ENCODE data around the gene GPR78.

The GPR78 gene

GRCh38 chr4:8606476-8606875 is 26.3 kb downstream of the GPR78 start:
- H3K36me3 ChIP-seq (ENCODE audit: control insufficient read depth, insufficient read depth, low read length) = no peaks in the 10 kb centered on the region
- no peaks in the 10 kb centered on the region for H3K27me3 ChIP-seq (ENCODE audit: control insufficient read depth, insufficient read depth, low read length, poor library complexity, severe bottlenecking)
- WGBS, 2 experiments = 94 to 95% methylated on average over 26 of the region's 26 CpGs
- H3K4me1 ChIP-seq (ENCODE audit: control insufficient read depth, insufficient read depth, low read length) = no peaks in the 10 kb centered on the region
- H3K27ac ChIP-seq (ENCODE audit: insufficient read depth, low read depth, low read length, poor library complexity, severe bottlenecking) = no peak overlapping the region
- no peaks in the 10 kb centered on the region for H3K9me3 ChIP-seq (ENCODE audit: control insufficient read depth, low read length)
- no peak overlapping the region for H3K4me3 ChIP-seq (ENCODE audit: insufficient read depth, low read depth, low read length)

GRCh38 chr4:8606966-8607365 is 26.8 kb downstream of the GPR78 start:
- Histone ChIP-seq H3K4me3 (ENCODE audit: insufficient read depth, low read depth, low read length) (no peak overlapping the region), H3K4me1 (ENCODE audit: control insufficient read depth, insufficient read depth, low read length) (no peaks in the 10 kb centered on the region), H3K27ac (ENCODE audit: insufficient read depth, low read depth, low read length, poor library complexity, severe bottlenecking) (no peak overlapping the region), H3K9me3 (ENCODE audit: control insufficient read depth, low read length) (no peaks in the 10 kb centered on the region), H3K36me3 (ENCODE audit: control insufficient read depth, insufficient read depth, low read length) (no peaks in the 10 kb centered on the region), H3K27me3 (ENCODE audit: control insufficient read depth, insufficient read depth, low read length, poor library complexity, severe bottlenecking) (no peaks in the 10 kb centered on the region)
- WGBS, 2 experiments = 84 to 86% methylated on average over 10 of the region's 10 CpGs

DNA sequence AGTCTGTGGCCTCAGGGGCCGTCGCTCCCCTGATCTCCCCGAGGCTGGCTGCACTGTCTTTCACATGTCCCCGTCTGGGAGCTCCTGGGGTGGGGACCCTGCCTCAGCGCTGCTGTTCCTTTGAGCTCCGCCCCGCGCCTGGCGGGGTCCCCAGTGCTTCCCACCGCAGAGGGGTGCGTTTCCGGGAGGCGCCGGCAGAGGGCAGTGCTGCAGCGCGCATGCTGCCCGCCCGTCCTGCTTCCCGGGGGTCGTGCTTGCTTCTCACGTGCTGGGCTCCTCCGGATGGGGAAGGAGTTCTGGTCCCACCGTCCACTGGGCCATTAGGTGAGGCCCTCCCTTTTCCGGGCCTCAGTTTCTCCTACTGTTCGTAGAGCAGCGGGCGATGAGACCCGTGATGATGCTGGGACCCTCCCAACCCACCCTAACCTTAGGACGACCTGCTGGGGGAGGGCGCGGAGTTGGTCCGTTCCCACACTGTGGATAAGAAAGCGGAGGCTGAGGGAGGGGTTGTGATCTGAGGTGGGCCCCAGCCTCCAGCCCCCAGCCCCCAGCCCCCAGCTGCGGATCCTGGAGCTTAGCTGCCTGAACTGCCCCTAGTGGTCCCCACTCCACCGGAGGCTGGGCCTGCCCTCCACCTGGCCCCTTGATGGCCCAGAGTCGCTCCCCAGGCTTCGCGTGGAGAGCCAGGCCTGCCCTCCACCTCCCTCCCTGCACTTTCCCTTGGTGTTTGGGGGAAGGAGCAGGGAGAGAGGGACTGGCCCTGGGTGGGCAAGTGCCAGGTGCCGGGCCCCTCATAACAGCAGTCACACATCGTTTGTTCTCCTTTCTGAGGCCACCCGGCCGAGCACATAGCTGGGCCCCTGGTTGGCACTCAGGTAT is 27.6 kb downstream of the GPR78 start:
- H3K4me3 ChIP-seq (ENCODE audit: insufficient read depth, low read depth, low read length) = no peak overlapping the region
- no peak overlapping the region for H3K27ac ChIP-seq (ENCODE audit: insufficient read depth, low read depth, low read length, poor library complexity, severe bottlenecking)
- no peaks in the 10 kb centered on the region for H3K4me1 ChIP-seq (ENCODE audit: control insufficient read depth, insufficient read depth, low read length)
- H3K9me3 ChIP-seq (ENCODE audit: control insufficient read depth, low read length) = no peaks in the 10 kb centered on the region
- no peaks in the 10 kb centered on the region for H3K36me3 ChIP-seq (ENCODE audit: control insufficient read depth, insufficient read depth, low read length)
- 23 to 24% methylated on average over 42 of the region's 42 CpGs for WGBS, 2 experiments
- no peaks in the 10 kb centered on the region for H3K27me3 ChIP-seq (ENCODE audit: control insufficient read depth, insufficient read depth, low read length, poor library complexity, severe bottlenecking)

DNA sequence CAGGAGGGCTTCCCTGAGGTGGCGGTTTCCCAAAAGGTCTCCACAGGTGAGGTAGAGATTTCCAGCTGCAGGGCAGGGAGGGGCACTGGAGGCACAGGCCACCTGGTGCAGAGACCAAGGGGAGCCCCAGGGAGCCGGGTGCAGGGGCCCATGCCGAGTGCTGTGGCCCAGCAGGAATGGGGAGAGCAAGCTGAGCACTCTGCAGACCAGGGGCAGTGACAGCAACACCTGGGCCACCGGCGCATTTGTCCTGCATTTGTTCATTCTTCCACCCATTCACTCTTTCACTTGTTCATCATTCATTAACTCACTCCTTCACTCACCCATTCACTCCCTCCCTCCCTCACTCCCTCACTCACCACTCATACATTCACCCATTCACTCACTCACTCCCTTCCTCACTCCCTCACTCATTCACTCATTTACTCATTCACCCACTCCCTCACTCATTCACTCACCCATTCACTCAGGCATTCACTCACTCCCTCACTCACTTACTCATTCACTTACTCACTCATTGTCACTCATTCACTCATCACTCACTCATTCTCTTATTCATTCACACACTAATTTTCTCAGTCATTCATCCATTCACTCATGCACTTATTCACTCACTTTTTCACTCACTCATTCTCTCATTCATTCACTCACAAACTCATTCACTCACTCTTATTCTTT is 28.7 kb downstream of the GPR78 start:
- H3K36me3 ChIP-seq (ENCODE audit: control insufficient read depth, insufficient read depth, low read length) = no peaks in the 10 kb centered on the region
- H3K4me1 ChIP-seq (ENCODE audit: control insufficient read depth, insufficient read depth, low read length) = no peaks in the 10 kb centered on the region
- H3K27me3 ChIP-seq (ENCODE audit: control insufficient read depth, insufficient read depth, low read length, poor library complexity, severe bottlenecking) = no peaks in the 10 kb centered on the region
- H3K9me3 ChIP-seq (ENCODE audit: control insufficient read depth, low read length) = no peaks in the 10 kb centered on the region
- WGBS, 2 experiments = 82% methylated on average over 5 of the region's 5 CpGs
- no peak overlapping the region for H3K4me3 ChIP-seq (ENCODE audit: insufficient read depth, low read depth, low read length)
- no peak overlapping the region for H3K27ac ChIP-seq (ENCODE audit: insufficient read depth, low read depth, low read length, poor library complexity, severe bottlenecking)

DNA sequence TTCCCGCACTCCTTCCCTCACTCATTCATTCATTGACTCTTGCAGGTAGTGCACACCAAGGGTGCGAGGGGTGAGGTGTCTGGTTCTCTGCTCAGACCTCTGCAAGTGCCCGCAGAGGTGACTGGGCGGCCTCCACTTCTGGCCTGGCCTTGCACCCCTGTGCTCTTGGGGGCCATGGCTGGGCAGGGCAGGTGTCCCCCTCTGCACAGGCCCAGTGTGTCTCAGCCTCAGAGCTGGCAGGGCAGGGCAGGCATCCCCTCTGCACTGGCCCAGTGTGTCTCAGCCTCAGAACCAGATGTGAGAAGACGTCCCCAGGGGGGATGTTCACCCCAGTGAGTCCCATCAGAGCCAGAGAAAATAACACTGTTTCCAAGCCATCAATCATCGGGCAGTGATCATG is 29.2 kb downstream of the GPR78 start:
- Histone ChIP-seq H3K4me3 (ENCODE audit: insufficient read depth, low read depth, low read length) (no peak overlapping the region), H3K36me3 (ENCODE audit: control insufficient read depth, insufficient read depth, low read length) (no peaks in the 10 kb centered on the region)

GRCh38 chr4:8609824-8610350 is 29.7 kb downstream of the GPR78 start:
- Histone ChIP-seq H3K36me3 (ENCODE audit: control insufficient read depth, insufficient read depth, low read length) (no peaks in the 10 kb centered on the region), H3K27me3 (ENCODE audit: control insufficient read depth, insufficient read depth, low read length, poor library complexity, severe bottlenecking) (no peaks in the 10 kb centered on the region), H3K4me1 (ENCODE audit: control insufficient read depth, insufficient read depth, low read length) (no peaks in the 10 kb centered on the region), H3K4me3 (ENCODE audit: insufficient read depth, low read depth, low read length) (no peak overlapping the region), H3K27ac (ENCODE audit: insufficient read depth, low read depth, low read length, poor library complexity, severe bottlenecking) (no peak overlapping the region), H3K9me3 (ENCODE audit: control insufficient read depth, low read length) (no peaks in the 10 kb centered on the region)
- 85 to 87% methylated on average over 9 of the region's 9 CpGs for WGBS, 2 experiments

More for the DNA sequence above, 29.2 kb downstream of the GPR78 start:
- H3K27ac ChIP-seq (ENCODE audit: insufficient read depth, low read depth, low read length, poor library complexity, severe bottlenecking) = no peak overlapping the region
- no peaks in the 10 kb centered on the region for H3K4me1 ChIP-seq (ENCODE audit: control insufficient read depth, insufficient read depth, low read length)
- no peaks in the 10 kb centered on the region for H3K27me3 ChIP-seq (ENCODE audit: control insufficient read depth, insufficient read depth, low read length, poor library complexity, severe bottlenecking)
- 91 to 92% methylated on average over 6 of the region's 6 CpGs for WGBS, 2 experiments
- no peaks in the 10 kb centered on the region for H3K9me3 ChIP-seq (ENCODE audit: control insufficient read depth, low read length)

DNA sequence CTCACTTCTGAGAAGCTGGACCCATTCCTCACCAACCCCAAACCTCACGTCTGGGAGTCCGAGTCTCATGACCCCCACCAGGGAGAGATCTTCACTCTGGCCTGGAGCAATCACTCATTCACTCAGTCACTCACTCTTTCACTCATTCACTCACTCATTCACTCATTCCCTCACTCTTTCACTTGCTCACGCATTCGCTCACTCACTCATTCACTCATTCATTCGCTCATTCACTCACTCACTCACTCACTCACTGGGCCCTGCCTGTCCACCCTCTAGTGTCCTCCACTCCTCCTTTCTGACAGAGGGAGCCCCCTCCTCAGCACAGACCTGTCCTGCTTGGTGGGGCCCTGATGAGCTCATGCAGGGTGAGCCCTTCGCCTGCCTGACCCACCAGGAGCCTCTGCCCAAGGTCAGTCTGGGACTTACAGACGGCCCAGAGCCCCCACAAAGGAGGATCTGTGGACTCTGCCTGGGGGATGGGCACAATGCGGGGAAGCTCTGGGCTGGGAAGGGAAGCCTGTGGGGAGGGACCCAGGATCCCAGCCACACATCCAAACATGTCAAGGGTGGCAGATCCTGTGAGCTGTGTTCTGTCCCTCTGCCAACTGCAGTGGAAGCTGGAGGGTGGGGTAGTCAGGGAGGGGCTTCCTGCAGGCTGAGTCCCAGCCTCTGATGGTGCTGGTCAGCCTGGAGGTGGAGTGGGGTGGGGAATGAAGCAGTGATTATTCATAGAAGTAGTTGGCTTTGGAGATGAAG is 30.8 kb downstream of the GPR78 start:
- WGBS, 2 experiments = 88% methylated on average over 8 of the region's 8 CpGs
- H3K9me3 ChIP-seq (ENCODE audit: control insufficient read depth, low read length) = no peaks in the 10 kb centered on the region

DNA sequence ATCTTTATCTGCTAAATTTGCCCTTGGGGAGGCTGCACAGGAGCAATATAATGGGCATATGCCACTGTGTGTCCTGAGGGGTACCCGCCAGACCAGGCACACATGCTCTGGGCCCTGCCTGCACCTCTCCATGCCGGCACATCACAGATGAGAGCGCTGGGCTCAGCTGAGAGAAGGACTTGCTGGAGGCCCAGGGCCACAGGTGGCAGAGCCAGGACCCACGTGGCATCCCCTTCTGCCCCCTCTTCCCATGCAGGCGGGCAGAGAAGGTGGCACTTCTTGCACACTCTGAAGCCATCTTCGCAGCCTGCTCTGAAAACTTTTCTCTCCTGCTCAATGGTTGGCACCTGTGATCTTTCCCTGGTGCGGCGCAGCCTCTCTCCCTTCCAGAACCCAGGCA is 32.5 kb downstream of the GPR78 start:
- WGBS, 2 experiments = 92 to 94% methylated on average over 8 of the region's 8 CpGs
- Histone ChIP-seq H3K27ac (ENCODE audit: insufficient read depth, low read depth, low read length, poor library complexity, severe bottlenecking) (no peak overlapping the region), H3K4me3 (ENCODE audit: insufficient read depth, low read depth, low read length) (no peak overlapping the region), H3K4me1 (ENCODE audit: control insufficient read depth, insufficient read depth, low read length) (no peaks in the 10 kb centered on the region), H3K27me3 (ENCODE audit: control insufficient read depth, insufficient read depth, low read length, poor library complexity, severe bottlenecking) (no peaks in the 10 kb centered on the region), H3K9me3 (ENCODE audit: control insufficient read depth, low read length) (no peaks in the 10 kb centered on the region), H3K36me3 (ENCODE audit: control insufficient read depth, insufficient read depth, low read length) (no peaks in the 10 kb centered on the region)

More for the DNA sequence above, 30.8 kb downstream of the GPR78 start:
- Histone ChIP-seq H3K27ac (ENCODE audit: insufficient read depth, low read depth, low read length, poor library complexity, severe bottlenecking) (no peak overlapping the region), H3K27me3 (ENCODE audit: control insufficient read depth, insufficient read depth, low read length, poor library complexity, severe bottlenecking) (no peaks in the 10 kb centered on the region), H3K36me3 (ENCODE audit: control insufficient read depth, insufficient read depth, low read length) (no peaks in the 10 kb centered on the region), H3K4me3 (ENCODE audit: insufficient read depth, low read depth, low read length) (no peak overlapping the region), H3K4me1 (ENCODE audit: control insufficient read depth, insufficient read depth, low read length) (no peaks in the 10 kb centered on the region)

GRCh38 chr4:8613421-8614364 is 33.5 kb downstream of the GPR78 start:
- H3K27me3 ChIP-seq (ENCODE audit: control insufficient read depth, insufficient read depth, low read length, poor library complexity, severe bottlenecking) = no peaks in the 10 kb centered on the region
- 94 to 95% methylated on average over 35 of the region's 35 CpGs for whole genome bisulfite sequencing, 2 experiments
- H3K9me3 ChIP-seq (ENCODE audit: control insufficient read depth, low read length) = no peaks in the 10 kb centered on the region
- H3K4me1 ChIP-seq (ENCODE audit: control insufficient read depth, insufficient read depth, low read length) = no peaks in the 10 kb centered on the region
- H3K4me3 ChIP-seq (ENCODE audit: insufficient read depth, low read depth, low read length) = no peak overlapping the region
- H3K27ac ChIP-seq (ENCODE audit: insufficient read depth, low read depth, low read length, poor library complexity, severe bottlenecking) = no peak overlapping the region
- H3K36me3 ChIP-seq (ENCODE audit: control insufficient read depth, insufficient read depth, low read length) = no peaks in the 10 kb centered on the region
